ENCODE results near the gene AURKB. TPM values are rescaled to one million over a fixed set of nuclear protein-coding genes. Genes with fewer than 3 reads are reported as not detected.
A peak's percentile ranks its signal among the peaks of the same experiment; 100 is the strongest.
"Not testable (repeated sequence)": the region's sequence is repeated elsewhere in the genome, so short reads cannot be mapped to it uniquely, and the experiment has no call there.

AURKB gene
- total RNA-seq, 6 experiments from 2014 or later = 0.26 to 3.9 (median 1.5) TPM

- no peaks in the 10 kb centered on the region for H3K4me1 ChIP-seq
- DNase-seq (no peak), ATAC-seq (no peak)
- H3K27ac ChIP-seq = no peak overlapping the region
- intact Hi-C loops (cut with DNase I) = no loop called here
- TF ChIP-seq POLR2A (IDR thresholded peaks at IDR 0.05) = no peak
- TF ChIP-seq, protein P1, sequence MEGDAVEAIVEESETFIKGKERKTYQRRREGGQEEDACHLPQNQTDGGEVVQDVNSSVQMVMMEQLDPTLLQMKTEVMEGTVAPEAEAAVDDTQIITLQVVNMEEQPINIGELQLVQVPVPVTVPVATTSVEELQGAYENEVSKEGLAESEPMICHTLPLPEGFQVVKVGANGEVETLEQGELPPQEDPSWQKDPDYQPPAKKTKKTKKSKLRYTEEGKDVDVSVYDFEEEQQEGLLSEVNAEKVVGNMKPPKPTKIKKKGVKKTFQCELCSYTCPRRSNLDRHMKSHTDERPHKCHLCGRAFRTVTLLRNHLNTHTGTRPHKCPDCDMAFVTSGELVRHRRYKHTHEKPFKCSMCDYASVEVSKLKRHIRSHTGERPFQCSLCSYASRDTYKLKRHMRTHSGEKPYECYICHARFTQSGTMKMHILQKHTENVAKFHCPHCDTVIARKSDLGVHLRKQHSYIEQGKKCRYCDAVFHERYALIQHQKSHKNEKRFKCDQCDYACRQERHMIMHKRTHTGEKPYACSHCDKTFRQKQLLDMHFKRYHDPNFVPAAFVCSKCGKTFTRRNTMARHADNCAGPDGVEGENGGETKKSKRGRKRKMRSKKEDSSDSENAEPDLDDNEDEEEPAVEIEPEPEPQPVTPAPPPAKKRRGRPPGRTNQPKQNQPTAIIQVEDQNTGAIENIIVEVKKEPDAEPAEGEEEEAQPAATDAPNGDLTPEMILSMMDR (IDR thresholded peaks at IDR 0.05) = no peak
- H3K4me3 ChIP-seq = no peak overlapping the region
- 80% methylated on average over 1 of the region's 9 CpGs for WGBS (ENCODE audit: insufficient coverage, low coverage, low lambda C conversion rate, missing lambda C conversion rate)
- no peaks in the 10 kb centered on the region for H3K9me3 ChIP-seq
- no peaks in the 10 kb centered on the region for H3K27me3 ChIP-seq
- peaks cover 0 to 28% (median 3%) of the 10 kb centered on the region in 4 donors for H3K36me3 ChIP-seq
Measured at GRCh38 chr17:8255499-8255898, 45.1 kb upstream of the AURKB start.

GRCh38 chr17:8254881-8255280, 44.5 kb upstream of the AURKB start:
- peaks cover 0 to 3% (median 0%) of the 10 kb centered on the region in 4 donors for H3K4me1 ChIP-seq
- H3K9me3 ChIP-seq = no peaks in the 10 kb centered on the region
- H3K36me3 ChIP-seq = peaks cover 0 to 25% (median under 1%) of the 10 kb centered on the region in 4 donors
- WGBS (ENCODE audit: insufficient coverage, low coverage, low lambda C conversion rate, missing lambda C conversion rate) = no CpG with 5 or more reads among the region's 11 CpGs
- no peak overlapping the region for H3K27ac ChIP-seq
- TF ChIP-seq POLR2A (IDR thresholded peaks at IDR 0.05) = no peak
- TF ChIP-seq, protein P1 (IDR thresholded peaks at IDR 0.05) = no peak
- no peaks in the 10 kb centered on the region for H3K27me3 ChIP-seq
- H3K4me3 ChIP-seq = no peak overlapping the region
- ATAC-seq = no peak
- intact Hi-C loops (cut with DNase I) = loop anchor here in 1 of 2 donors (5.0 kb wide), 1 partner anchor 47 kb away; no protein-coding TSS in a partner anchor
- DNase-seq = no peak

DNA sequence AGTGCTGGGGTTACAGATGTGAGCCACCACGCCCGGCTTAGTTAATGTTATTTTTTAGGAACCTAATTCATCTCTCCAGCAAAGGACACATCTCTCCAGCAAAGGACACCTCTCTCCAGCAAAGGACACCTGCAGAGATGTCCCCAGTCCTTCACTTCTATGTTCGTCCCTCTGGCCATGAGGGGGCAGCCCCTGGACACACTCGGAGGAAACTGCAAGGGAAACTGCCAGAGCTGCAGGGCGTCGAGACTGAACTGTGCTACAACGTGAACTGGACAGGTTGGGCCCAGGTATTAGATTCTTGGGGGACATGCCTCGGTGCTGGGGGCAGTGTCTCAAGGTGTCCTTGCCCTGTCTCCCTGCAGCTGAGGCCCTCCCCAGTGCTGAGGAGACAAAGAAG, 43.4 kb upstream of the AURKB start:
- Histone ChIP-seq H3K27ac (no peak overlapping the region), H3K4me3 (no peak overlapping the region), H3K27me3 (no peaks in the 10 kb centered on the region), H3K36me3 (peaks cover 0 to 20% (median under 1%) of the 10 kb centered on the region in 4 donors), H3K9me3 (no peaks in the 10 kb centered on the region), H3K4me1 (peaks cover 0 to 6% (median 0%) of the 10 kb centered on the region in 4 donors)
- TF ChIP-seq, protein P1 (IDR thresholded peaks at IDR 0.05) = peak in 3 of 4 donors; percentile 33 to 61 (median 49)
- no peak for TF ChIP-seq POLR2A (IDR thresholded peaks at IDR 0.05)
- 75% methylated on average over 6 of the region's 8 CpGs for WGBS (ENCODE audit: insufficient coverage, low coverage, low lambda C conversion rate, missing lambda C conversion rate)
- ATAC-seq (peak; percentile 48 to 79 (median 60)), DNase-seq (peak in 2 of 3 donors; percentile 69 to 70)
- intact Hi-C loops (cut with DNase I) = loop anchor here in 1 of 2 donors (5.0 kb wide), 1 partner anchor 48 kb away; no protein-coding TSS in a partner anchor

- 100% methylated on average over 1 of the region's 2 CpGs for WGBS (ENCODE audit: insufficient coverage, low coverage, low lambda C conversion rate, missing lambda C conversion rate)
- peaks cover 0 to 17% (median under 1%) of the 10 kb centered on the region in 4 donors for H3K36me3 ChIP-seq
- not testable (repeated sequence) for H3K4me3 ChIP-seq, H3K27me3 ChIP-seq, H3K27ac ChIP-seq, H3K9me3 ChIP-seq, H3K4me1 ChIP-seq, ATAC-seq, DNase-seq
- intact Hi-C loops (cut with DNase I) = loop anchor here in 1 of 2 donors (5.0 kb wide), 1 partner anchor 51 kb away; no protein-coding TSS in a partner anchor
Measured at GRCh38 chr17:8251411-8251810, 41.0 kb upstream of the AURKB start.

GRCh38 chr17:8249621-8250500, 39.5 kb upstream of the AURKB start:
- WGBS (ENCODE audit: insufficient coverage, low coverage, low lambda C conversion rate, missing lambda C conversion rate) = 18% methylated on average over 10 of the region's 10 CpGs
- no peak for DNase-seq
- H3K27me3 ChIP-seq = no peaks in the 10 kb centered on the region
- peaks cover 0 to 6% (median 0%) of the 10 kb centered on the region in 4 donors for H3K4me1 ChIP-seq
- intact Hi-C loops (cut with DNase I) = loop anchor here in 1 of 2 donors (5.0 kb wide), 1 partner anchor 52 kb away; no protein-coding TSS in a partner anchor
- peaks cover 0 to 3% (median under 1%) of the 10 kb centered on the region in 4 donors for H3K36me3 ChIP-seq
- H3K4me3 ChIP-seq = peak overlapping the region; percentile 78 to 91 (median 90)
- no peaks in the 10 kb centered on the region for H3K9me3 ChIP-seq
- no peak for TF ChIP-seq POLR2A (IDR thresholded peaks at IDR 0.05)
- TF ChIP-seq, protein P1 (IDR thresholded peaks at IDR 0.05) = no peak
- ATAC-seq = no peak
- H3K27ac ChIP-seq = peak overlapping the region; percentile 94 to 99 (median 97)

All from right lobe of liver (tissue), 6 donors.